Epithelial cell of proximal tubule (primary cell): ENCODE measurements around the gene PTH2R. TPM values are rescaled to one million over a fixed set of nuclear protein-coding genes. Genes with fewer than 3 reads are reported as not detected.

Experiments
- DNase-seq: peaks from one replicate; pipeline ENCODE4 v3.0.0-alpha.2; 2011; ENCODE audit warnings: low read depth
- H3K4me3 ChIP-seq: 2 replicates; pipeline ENCODE4 v1.5.1; 2011; ENCODE audit warnings: low read depth, mild to moderate bottlenecking, low read length
- CTCF ChIP-seq: conservative IDR thresholded peaks from 2 replicates; pipeline ENCODE4 v1.5.1; 2012; ENCODE audit warnings: low read depth, mild to moderate bottlenecking, low read length
- total RNA-seq: library from RNA; depleted of rRNA; stranded (reverse); fragments of >200 nt; gene quantifications from 2 replicates; pipeline ENCODE4 v1.2.3, GENCODE V29; 2015

Gene PTH2R
- not detected in 2 replicates for total RNA-seq

- TF ChIP-seq CTCF = no peak
- H3K4me3 ChIP-seq = peak within 1 kb of the TSS; percentile 49
- no peak for DNase-seq
Observed at GRCh38 chr2:208406474-208407451, at the start of gene PTH2R. Gene PTH2R, plus strand, starts transcription at chr2:208406792. Its CDS starts 252 bp downstream, at chr2:208407044.

- peak; percentile 34 for TF ChIP-seq CTCF
- H3K4me3 ChIP-seq = no peak overlapping the region
- no peak for DNase-seq
Observed at GRCh38 chr2:208356846-208357574, 49.6 kb upstream of the PTH2R start.

DNA sequence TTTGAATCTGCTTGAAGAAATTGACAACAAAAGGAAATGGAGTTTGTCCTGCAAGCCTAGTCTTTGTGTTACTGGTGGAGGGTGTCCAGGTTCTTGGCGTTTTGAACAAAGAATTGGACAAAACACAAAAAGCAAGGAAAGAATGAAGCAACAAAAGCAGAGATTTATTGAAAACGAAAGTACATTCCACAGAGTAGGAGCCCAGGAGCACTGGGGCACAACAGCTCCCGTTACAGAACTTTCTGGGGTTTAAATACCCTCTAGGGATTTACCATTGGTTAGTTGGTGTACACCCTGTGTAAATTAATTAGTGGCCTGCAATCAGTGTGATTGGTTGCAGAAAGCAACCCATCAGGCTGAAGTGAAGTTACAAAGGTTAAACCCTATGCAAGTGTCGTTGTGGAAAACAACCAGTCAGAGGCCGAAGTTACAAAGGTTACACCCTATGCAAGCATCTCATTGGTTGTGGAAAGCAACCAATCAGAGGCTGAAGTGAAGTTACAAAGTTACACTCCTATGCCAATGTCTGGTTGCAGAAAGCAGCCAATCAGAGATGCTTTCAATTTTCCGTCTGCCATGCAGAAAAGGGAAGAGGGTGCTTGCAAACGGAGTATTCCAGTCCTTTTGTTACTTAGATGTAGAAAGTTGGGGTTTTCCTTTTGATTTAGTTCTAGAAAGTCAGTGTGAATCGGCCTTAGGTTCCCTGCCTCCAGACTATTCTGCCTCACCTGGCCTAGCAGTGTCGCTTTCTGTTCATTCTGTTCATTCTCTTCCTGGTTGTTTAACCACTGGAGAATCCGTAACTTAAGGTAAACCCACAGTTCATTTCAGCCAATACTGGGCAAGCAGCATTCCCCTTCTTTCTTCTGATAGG is 47.6 kb upstream of the PTH2R start:
- DNase-seq = no peak
- H3K4me3 ChIP-seq = no peak overlapping the region
- TF ChIP-seq CTCF = no peak

DNA sequence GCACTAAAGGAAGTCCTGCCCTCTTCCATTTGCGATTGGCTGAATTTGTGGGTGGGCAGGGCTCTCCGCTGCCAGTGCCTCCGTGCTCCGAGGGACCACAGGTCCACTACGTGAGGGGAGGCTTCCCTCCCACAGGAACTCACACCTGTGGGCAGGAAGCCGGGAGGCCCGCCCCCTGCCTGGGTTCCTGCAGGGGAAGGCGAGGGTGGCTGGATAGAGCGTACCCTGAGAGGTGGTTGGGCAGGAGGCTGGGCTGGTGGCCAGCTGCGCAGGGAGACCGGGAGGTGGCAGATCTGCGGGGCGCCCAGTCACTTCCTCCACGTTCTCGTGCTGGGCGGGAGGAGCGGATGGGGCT is 47.0 kb upstream of the PTH2R start:
- TF ChIP-seq CTCF = no peak
- no peak overlapping the region for H3K4me3 ChIP-seq
- DNase-seq = no peak

GRCh38 chr2:208360259-208361076 is 46.1 kb upstream of the PTH2R start:
- DNase-seq = no peak
- TF ChIP-seq CTCF = no peak
- no peak overlapping the region for H3K4me3 ChIP-seq

DNA sequence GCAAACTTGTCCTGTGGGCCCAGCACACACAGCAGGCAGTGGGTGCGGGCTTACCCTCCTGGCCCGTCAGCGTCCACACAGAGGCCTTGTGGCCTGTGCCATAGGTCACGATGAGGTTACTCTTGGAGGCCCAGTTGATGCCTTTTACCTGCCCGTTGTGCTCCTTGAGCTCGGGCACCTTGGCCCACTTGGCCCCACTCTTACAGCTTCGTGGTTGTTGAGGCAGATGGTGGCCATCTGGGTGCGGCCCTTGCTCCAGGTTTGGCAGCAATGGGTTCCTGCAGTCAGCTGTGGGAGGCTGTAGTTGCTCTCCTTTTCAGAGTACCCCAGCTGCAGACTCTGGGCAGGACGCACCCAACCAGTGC is 45.5 kb upstream of the PTH2R start:
- H3K4me3 ChIP-seq = no peak overlapping the region
- no peak for TF ChIP-seq CTCF
- no peak for DNase-seq
